Measurements from ENCODE around the gene OR10G3.

OR10G3 gene

GRCh38 chr14:21543521-21543960 lies 36.3 kb downstream of the OR10G3 start:
- DNase-seq (ENCODE audit: extremely low read depth, low read depth) = no peak
- no peak for TF ChIP-seq CTCF (IDR thresholded peaks at IDR 0.05; ENCODE audit: low read depth, low read length)

GRCh38 chr14:21541413-21542074 lies 38.3 kb downstream of the OR10G3 start:
- no peak for DNase-seq (ENCODE audit: extremely low read depth, low read depth)
- TF ChIP-seq CTCF (IDR thresholded peaks at IDR 0.05; ENCODE audit: low read depth, low read length) = no peak

GRCh38 chr14:21539189-21539940 lies 40.5 kb downstream of the OR10G3 start:
- DNase-seq (ENCODE audit: extremely low read depth, low read depth) = no peak
- TF ChIP-seq CTCF (IDR thresholded peaks at IDR 0.05; ENCODE audit: low read depth, low read length) = no peak

GRCh38 chr14:21537090-21537424 lies 42.8 kb downstream of the OR10G3 start:
- TF ChIP-seq CTCF (IDR thresholded peaks at IDR 0.05; ENCODE audit: low read depth, low read length) = no peak
- no peak for DNase-seq (ENCODE audit: extremely low read depth, low read depth)

GRCh38 chr14:21536418-21537089 lies 43.3 kb downstream of the OR10G3 start:
- DNase-seq (ENCODE audit: extremely low read depth, low read depth) = no peak
- TF ChIP-seq CTCF (IDR thresholded peaks at IDR 0.05; ENCODE audit: low read depth, low read length) = no peak

- TF ChIP-seq CTCF (IDR thresholded peaks at IDR 0.05; ENCODE audit: low read depth, low read length) = no peak
- no peak for DNase-seq (ENCODE audit: extremely low read depth, low read depth)
These were observed 44.1 kb downstream of the OR10G3 start for GRCh38 chr14:21535545-21536417.
